Stomach smooth muscle (tissue), 2 donors: ENCODE data around the gene LDLRAD4.

Experiments used
- H3K27ac ChIP-seq: one replicate; pipeline ENCODE4 v1.7.0; 2013; ENCODE audit warnings: mild to moderate bottlenecking, low read length, inconsistent platforms
- H3K27me3 ChIP-seq, 2 donors: one replicate each; pipeline ENCODE4 v1.7.0; 2013; ENCODE audit warnings: low read length in 2 of 2; ENCODE audit not compliant: insufficient read depth in 2 of 2, control insufficient read depth in 1 of 2
- H3K36me3 ChIP-seq, 2 donors: one replicate each; pipeline ENCODE4 v1.7.0; 2013; ENCODE audit warnings: low read length in 2 of 2; ENCODE audit not compliant: control insufficient read depth in 2 of 2, insufficient read depth in 2 of 2
- H3K4me1 ChIP-seq: one replicate; pipeline ENCODE4 v1.7.0; 2013; ENCODE audit warnings: low read length; ENCODE audit not compliant: control insufficient read depth, insufficient read depth
- H3K4me3 ChIP-seq, 2 donors: one replicate each; pipeline ENCODE4 v1.7.0; 2013; ENCODE audit warnings: low read length in 2 of 2
- H3K9ac ChIP-seq, 2 donors: one replicate each; pipeline ENCODE4 v1.7.0; 2013; ENCODE audit warnings: low read length in 2 of 2, mild to moderate bottlenecking in 1 of 2
- H3K9me3 ChIP-seq, 2 donors: one replicate each; pipeline ENCODE4 v1.7.0; 2013; ENCODE audit warnings: low read length in 2 of 2; ENCODE audit not compliant: control insufficient read depth in 2 of 2
- donor health status: healthy.
- donor health status: Pancreatic carcinoma.

The LDLRAD4 gene

DNA sequence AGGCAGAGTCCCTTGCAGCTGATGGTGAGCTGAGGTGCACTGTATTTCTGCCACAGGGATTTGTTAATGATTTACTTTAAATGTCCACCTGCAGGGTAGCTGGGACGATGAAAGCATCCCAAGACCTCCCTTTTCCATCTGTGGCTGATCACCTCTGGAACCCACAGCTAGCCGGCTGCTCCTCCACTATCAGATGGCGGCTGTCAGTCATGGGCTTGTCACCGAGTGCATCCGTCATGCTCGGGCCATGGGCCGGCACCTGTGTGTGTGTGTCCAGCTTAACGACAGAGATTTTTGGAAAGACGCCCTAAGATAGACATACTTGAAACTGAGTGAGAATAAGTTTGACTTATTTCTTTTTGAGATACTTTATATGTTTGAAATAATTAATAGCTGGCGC is 272.6 kb downstream of the LDLRAD4 start:
- H3K27me3 ChIP-seq, result no peaks in the 10 kb centered on the region
- no peaks in the 10 kb centered on the region for H3K9me3 ChIP-seq
- peaks cover 7% of the 10 kb centered on the region for H3K4me1 ChIP-seq
- H3K4me3 ChIP-seq, result no peak overlapping the region
- no peak overlapping the region for H3K27ac ChIP-seq
- no peak overlapping the region for H3K9ac ChIP-seq
- H3K36me3 ChIP-seq, result peaks cover 4 to 8% of the 10 kb centered on the region in 2 donors

DNA sequence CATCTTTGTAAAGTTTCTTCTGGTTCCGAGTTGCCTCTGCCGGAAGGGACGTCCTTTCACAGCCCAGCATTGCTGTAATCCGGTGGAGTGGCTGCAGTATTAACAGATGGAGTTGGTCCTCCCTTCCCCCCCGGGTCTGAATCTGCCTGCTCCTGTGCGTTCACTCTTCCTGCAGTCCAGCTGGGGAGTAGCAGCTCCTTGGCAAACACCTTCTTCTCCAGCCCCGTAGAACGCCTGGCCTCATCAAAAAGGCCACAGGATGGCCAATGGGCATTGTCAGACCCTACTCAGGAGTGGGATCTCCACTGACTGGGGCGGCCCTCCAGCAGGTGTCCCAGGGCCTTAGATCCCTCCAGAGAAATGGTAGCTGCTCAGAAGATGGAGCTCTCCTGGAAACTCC is 273.8 kb downstream of the LDLRAD4 start:
- no peaks in the 10 kb centered on the region for H3K27me3 ChIP-seq
- no peak overlapping the region for H3K9ac ChIP-seq
- no peak overlapping the region for H3K4me3 ChIP-seq

DNA sequence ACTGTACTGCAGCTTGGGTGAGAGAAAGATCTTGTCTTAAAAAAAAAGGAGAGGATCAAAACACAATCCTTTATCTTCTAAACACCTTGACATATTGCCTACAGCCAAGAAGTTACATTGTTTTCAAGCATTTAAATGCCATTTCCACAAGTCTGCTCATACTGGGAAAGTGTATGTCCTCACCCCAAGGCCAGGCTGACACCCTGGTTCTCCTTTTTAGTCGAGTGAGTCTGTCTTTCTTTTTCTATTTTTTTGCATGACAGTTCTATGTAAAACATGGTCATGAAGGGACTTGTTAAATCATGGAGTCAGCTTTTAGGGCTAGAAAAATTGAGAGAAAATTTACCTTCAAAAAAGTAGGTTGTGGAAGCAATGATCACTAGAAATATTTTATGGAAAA is 274.5 kb downstream of the LDLRAD4 start:
- Histone ChIP-seq H3K9ac (no peak overlapping the region), H3K9me3 (no peaks in the 10 kb centered on the region), H3K4me3 (no peak overlapping the region), H3K27ac (no peak overlapping the region), H3K36me3 (peaks cover 0 to 9% of the 10 kb centered on the region in 2 donors), H3K4me1 (peaks cover 7% of the 10 kb centered on the region), H3K27me3 (no peaks in the 10 kb centered on the region)

More for the DNA sequence above, 273.8 kb downstream of the LDLRAD4 start:
- no peaks in the 10 kb centered on the region for H3K9me3 ChIP-seq
- H3K27ac ChIP-seq, result no peak overlapping the region
- peaks cover under 1 to 8% of the 10 kb centered on the region in 2 donors for H3K36me3 ChIP-seq
- peaks cover 7% of the 10 kb centered on the region for H3K4me1 ChIP-seq

DNA sequence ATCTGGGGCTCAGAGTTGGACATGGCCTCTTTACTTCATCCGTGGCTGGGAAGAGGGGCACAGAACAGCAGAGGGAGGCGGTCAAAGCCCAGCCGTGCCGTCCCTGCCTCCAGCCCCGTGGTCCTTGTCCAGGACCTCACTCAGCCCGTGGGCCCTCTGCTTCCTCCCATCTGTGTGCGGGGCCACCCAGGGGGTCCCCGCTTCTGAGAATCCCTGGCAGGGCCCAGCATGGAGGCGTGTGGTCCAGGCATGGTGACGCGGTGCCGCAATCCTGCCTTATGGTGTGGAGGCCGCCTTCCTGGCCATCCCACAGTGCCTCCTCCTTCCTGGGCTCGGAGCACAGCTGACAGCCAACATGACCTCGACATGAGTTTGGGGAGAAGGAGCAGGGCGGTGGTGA is 275.2 kb downstream of the LDLRAD4 start:
- H3K36me3 ChIP-seq, result peaks cover 2 to 15% of the 10 kb centered on the region in 2 donors
- H3K27ac ChIP-seq, result no peak overlapping the region

DNA sequence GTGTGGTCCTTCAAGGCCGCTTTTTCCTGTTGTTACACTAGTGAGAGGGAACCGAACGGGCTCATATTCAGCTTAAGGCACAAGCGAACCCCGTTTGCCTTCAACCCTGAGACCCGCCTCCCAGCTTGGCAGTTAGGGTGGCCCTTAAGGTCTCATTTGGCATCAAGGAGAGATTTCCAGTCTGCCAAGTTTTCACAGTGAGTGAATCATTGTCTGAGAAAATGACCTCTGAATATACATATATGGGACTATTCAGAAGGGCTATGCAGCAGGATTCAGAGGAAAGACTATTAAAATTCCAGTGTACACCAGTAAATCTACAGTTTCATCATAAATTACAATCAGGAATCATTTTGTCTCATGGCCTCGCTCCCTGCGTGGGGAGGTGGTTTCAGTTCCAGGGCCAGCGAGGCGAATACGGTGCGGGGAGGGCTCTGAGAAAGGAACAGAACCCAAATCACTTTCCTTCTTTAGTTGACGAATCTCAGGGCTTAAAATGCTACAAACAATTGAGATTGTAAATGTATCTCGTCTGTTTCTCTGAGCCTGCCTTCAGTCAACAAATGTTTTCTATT is 276.4 kb downstream of the LDLRAD4 start:
- Histone ChIP-seq H3K4me1 (peaks cover 2% of the 10 kb centered on the region), H3K27ac (no peak overlapping the region), H3K4me3 (no peak overlapping the region), H3K9me3 (peaks cover 0 to 8% of the 10 kb centered on the region in 2 donors), H3K9ac (no peak overlapping the region), H3K36me3 (peaks cover 5 to 18% of the 10 kb centered on the region in 2 donors), H3K27me3 (no peaks in the 10 kb centered on the region)

More for the DNA sequence above, 275.2 kb downstream of the LDLRAD4 start:
- peaks cover 0 to 4% of the 10 kb centered on the region in 2 donors for H3K9me3 ChIP-seq
- H3K4me1 ChIP-seq, result peaks cover 7% of the 10 kb centered on the region
- H3K27me3 ChIP-seq, result no peaks in the 10 kb centered on the region
- no peak overlapping the region for H3K4me3 ChIP-seq
- no peak overlapping the region for H3K9ac ChIP-seq

DNA sequence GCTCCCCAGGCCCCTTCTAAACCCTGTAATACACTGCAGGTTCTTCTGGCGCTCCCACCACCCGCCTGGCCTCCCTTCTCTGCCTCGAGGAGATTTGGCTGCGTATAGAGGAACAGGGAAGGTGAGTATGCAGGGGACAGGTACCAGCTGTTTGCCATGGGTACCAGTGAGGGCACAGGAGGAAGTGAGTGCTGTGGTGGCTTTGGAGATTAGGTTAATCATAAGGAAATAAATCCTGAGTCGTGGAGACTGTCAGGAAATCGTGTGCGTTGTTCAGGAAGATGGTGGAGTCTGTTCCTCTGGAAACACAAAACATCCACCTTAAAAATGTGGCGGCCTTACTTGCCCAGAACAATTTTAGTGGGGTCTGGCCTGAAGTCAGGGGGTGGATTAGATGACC is 277.4 kb downstream of the LDLRAD4 start:
- Histone ChIP-seq H3K4me3 (no peak overlapping the region), H3K27ac (no peak overlapping the region), H3K4me1 (peaks cover 6% of the 10 kb centered on the region), H3K9ac (no peak overlapping the region), H3K27me3 (no peaks in the 10 kb centered on the region), H3K36me3 (peaks cover 5 to 18% of the 10 kb centered on the region in 2 donors), H3K9me3 (peaks cover 0 to 8% of the 10 kb centered on the region in 2 donors)

DNA sequence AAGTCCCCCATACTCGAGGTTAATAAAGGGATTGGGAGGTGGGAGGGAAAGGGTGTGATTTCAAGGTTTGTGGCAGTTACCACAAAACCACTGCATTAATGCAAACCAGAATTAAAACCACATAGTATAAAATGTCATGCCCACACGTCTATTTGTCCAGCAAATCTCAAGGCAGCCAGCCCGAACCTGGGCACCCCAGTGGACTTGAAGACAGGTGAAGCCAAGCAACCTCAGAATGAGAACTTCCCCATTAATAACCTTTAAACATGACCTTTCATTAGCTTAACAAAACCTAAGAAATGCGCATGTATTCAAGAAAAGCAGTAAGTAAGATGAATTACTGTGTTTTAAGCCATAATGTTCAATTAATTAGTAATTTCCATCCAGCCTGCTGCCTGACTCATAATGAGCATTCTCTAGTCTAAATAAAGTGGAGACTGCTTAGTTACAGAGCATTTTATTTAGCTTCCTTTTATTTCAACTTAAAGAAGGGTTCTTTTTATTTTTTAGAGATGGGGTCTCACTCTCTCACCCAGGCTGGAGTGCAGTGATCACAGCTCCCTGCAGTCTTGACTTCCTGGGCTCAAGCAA is 278.2 kb downstream of the LDLRAD4 start:
- H3K9me3 ChIP-seq, result peaks cover 0 to 8% of the 10 kb centered on the region in 2 donors
- no peak overlapping the region for H3K27ac ChIP-seq
- H3K36me3 ChIP-seq, result peaks cover 5 to 16% of the 10 kb centered on the region in 2 donors

DNA sequence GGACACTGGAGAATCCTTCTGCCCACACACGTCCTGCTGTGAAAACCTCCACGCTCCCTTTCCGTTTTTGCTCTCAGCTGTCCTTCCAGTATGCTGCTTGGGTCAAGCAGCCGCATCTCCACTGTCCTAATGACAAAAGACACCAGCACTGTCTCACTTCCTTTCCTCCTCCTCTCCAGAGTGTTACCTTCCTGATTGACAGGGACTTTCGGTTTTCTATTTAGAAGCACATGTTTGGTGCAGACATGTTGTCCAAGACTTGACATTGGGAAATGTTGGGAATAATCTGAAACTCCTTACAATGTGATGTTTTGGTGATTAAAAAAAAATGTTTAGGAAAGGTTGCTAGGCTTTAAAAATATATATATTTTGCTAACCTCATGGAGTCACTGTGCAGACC is 281.2 kb downstream of the LDLRAD4 start:
- no peak overlapping the region for H3K9ac ChIP-seq
- H3K4me3 ChIP-seq, result no peak overlapping the region
- H3K27ac ChIP-seq, result peak overlapping the region; percentile 24
- H3K27me3 ChIP-seq, result no peaks in the 10 kb centered on the region
- H3K9me3 ChIP-seq, result peaks cover 0 to 8% of the 10 kb centered on the region in 2 donors
- H3K4me1 ChIP-seq, result peaks cover 20% of the 10 kb centered on the region
- peaks cover 5 to 15% of the 10 kb centered on the region in 2 donors for H3K36me3 ChIP-seq

More for the DNA sequence above, 278.2 kb downstream of the LDLRAD4 start:
- Histone ChIP-seq H3K4me3 (no peak overlapping the region), H3K9ac (no peak overlapping the region), H3K27me3 (no peaks in the 10 kb centered on the region), H3K4me1 (peaks cover 14% of the 10 kb centered on the region)

DNA sequence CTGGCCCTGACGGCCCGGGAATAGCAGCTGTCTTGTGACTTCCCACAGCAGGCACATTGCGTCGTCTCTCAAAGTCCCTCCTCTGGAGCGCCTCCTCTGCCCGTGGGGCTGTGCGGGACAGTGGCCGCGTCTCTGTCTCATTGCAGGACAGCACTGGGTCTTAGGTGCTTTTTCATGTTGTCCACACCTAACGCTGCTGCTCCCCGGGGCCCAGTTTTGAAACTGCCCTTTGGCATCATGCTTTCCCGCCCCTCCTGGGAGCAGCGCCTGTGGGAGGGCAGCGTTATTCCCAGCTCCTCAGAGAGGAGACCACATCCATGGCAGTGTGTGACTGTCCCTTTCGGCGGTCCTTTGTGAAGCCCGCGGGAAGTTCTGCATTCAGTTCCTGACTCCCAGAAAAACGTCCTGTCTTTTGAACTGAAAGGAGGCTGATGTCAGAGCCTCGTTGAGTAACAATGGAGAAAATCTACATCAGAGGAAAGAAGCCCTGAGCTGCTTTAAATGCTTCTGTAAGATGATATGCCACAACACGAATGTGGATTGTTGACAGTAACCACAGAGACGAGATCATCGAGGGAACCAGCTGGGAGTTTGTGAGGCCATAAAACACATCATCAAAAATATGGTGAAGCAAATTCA is 281.8 kb downstream of the LDLRAD4 start:
- H3K36me3 ChIP-seq, result peaks cover 5 to 13% of the 10 kb centered on the region in 2 donors
- peak overlapping the region in 1 of 2 donors; percentile 29 for H3K4me3 ChIP-seq
- no peak overlapping the region for H3K9ac ChIP-seq
- H3K27me3 ChIP-seq, result no peaks in the 10 kb centered on the region
- peaks cover 20% of the 10 kb centered on the region for H3K4me1 ChIP-seq
- H3K27ac ChIP-seq, result peak overlapping the region; percentile 24
- peaks cover 0 to 8% of the 10 kb centered on the region in 2 donors for H3K9me3 ChIP-seq

DNA sequence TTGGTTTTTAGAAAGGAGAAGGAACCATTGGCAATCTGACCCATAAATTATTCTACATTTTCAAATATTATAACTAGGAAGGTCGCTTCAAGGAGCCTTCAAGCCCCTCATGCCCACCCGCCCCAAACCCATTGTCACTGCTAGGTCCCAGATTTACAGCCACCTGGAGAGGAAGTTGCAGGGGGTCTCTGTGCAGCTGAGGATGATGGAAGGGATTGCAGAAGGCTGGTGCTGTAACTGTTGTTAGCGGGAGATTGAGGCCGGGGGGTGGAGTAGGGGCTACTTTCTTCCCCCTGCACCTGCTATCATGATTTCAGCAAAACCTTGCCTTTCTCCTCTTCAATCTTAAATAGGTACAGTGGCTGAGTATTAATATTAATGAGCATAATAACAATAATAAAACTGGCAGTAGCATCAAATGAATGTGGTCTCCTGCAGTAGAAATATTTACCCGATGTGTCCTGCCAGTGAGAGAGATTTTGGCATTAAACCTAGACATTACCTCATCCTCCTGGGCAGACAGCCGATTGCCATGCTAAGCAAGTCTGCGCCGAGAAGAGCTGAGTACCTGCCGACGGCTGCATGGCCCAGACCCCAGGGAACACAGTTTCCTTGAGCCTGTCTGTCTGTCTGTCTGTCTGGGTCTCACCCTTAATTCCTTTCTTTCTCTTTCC is 282.4 kb downstream of the LDLRAD4 start:
- no peak overlapping the region for H3K27ac ChIP-seq
- H3K9me3 ChIP-seq, result peaks cover 0 to 8% of the 10 kb centered on the region in 2 donors
- H3K9ac ChIP-seq, result no peak overlapping the region
- H3K36me3 ChIP-seq, result peaks cover 5 to 13% of the 10 kb centered on the region in 2 donors
- no peak overlapping the region for H3K4me3 ChIP-seq
- no peaks in the 10 kb centered on the region for H3K27me3 ChIP-seq
- peaks cover 20% of the 10 kb centered on the region for H3K4me1 ChIP-seq
